Measurements from ENCODE around the gene FBXW8. TPM values are rescaled to one million over a fixed set of nuclear protein-coding genes. Genes with fewer than 3 reads are reported as not detected.

Gene FBXW8
- total RNA-seq, 1 experiment from 2014 or later, result 16.8 TPM

DNA sequence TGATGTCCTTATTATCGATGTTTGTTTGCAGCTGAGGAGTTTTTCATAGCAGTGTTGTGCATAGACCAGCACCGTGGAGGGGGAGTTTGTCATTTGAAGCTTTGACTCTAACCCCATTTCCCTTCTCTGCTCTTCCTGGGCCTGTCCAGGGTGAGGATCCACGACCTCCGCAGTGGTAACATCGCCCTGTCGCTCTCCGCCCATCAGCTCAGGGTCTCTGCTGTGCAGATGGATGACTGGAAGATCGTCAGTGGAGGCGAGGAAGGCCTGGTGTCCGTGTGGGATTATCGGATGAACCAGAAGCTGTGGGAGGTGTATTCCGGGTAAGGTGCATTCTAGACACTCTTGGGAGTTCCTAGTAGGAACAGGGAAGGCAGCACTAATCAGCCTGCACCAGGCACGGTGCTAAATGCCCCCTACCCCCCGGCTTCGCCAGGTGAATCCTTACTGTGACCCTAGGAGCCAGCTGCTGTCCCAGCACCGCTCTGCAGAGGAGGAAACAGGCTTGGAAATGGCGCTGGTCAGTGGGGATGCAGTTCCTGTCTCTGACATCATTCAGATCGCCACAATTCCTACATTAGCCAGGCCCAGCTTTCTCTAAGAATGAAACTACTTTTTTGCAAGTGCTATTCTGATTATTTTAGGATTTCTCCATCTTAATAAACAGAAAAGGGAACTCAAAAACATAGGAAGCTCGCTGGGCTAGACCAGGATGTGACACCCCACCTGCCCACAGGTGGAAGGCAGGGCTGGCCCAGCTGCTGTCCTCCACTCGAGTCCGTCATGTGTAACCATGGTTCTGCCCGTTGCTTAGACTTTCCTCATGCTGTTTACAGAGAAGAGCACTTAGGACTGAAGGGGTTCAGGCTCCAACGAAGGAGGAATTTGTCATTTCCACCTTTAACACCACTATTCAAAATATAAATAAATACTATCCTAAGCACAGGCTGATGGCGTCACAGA is 113.5 kb downstream of the FBXW8 start:
- DNase-seq (ENCODE audit: low spot score), result no peak

- no peak for DNase-seq (ENCODE audit: low spot score)
Observed at GRCh38 chr12:117024961-117025480, 114.3 kb downstream of the FBXW8 start.

DNA sequence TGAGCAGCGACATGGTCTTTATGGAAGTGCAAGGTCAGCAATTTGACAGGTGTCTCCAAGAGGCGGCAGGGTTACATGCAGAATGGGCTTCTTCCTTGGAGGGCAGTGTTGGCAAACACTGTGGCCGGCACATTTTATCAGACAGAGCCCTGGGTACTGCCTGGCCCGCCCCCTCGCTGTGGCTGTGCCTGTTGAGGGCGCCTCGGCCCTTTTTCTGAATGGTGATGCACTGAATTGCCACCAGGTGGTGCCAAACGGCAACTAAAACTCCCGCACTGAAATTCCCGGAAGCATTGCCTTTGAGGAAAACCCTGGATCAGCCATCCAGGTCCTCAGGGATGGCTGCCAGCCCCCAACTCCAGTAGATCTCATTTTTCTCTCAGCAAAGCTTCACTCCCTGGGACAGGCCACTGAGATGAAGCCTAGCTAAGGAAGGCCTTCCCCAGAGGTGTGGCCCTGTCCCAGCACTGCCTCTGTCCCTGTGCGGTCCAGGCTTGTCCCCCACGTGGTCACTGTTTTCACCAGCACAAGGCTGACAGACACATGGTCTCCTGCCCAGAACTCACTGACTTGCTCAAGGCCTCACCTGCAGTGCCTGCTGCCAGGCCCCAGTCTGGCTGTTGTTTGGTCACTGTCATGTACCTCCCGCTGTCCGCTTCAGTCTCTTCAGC is 114.9 kb downstream of the FBXW8 start:
- peak; percentile 61 for DNase-seq (ENCODE audit: low spot score)

- no peak for DNase-seq (ENCODE audit: low spot score)
Observed at GRCh38 chr12:117026343-117026742, 115.6 kb downstream of the FBXW8 start.

GRCh38 chr12:117026921-117027250 is 116.1 kb downstream of the FBXW8 start:
- no peak for DNase-seq (ENCODE audit: low spot score)

DNA sequence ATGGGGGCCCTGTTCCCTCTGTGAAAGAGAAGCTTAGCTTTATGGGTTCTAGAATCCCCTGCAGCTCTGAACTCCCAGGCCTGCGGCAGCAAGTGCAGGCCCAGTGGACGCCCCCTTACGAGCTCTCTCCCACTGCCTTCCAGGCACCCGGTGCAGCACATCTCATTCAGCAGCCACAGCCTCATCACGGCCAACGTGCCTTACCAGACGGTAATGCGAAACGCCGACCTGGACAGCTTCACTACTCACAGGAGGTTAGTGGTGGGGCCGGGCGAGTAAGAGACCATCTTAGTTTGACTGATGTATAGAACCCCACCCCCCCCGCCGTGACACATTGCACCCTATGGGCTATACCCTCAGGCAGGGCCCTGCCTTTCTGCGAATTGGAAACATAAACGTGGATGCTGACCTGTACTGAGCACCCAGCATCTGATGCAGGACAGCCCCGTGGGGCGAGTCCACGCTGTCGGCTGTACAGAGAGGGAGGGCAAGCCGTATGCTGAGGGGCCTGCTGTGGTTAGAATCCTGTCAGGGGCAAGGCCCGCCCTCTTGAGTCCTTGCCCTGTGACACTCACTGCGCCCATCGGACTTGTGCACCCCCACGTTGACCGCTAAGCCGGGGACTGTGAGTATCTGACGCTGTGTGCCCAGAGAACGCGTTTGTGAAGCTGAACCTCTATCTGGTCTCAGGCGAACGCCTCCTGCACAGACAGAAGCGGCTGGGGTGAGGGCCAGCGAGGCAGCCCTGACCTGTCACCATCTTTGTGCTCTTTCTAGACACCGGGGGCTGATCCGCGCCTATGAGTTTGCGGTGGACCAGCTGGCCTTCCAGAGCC is 116.7 kb downstream of the FBXW8 start:
- no peak for DNase-seq (ENCODE audit: low spot score)

DNA sequence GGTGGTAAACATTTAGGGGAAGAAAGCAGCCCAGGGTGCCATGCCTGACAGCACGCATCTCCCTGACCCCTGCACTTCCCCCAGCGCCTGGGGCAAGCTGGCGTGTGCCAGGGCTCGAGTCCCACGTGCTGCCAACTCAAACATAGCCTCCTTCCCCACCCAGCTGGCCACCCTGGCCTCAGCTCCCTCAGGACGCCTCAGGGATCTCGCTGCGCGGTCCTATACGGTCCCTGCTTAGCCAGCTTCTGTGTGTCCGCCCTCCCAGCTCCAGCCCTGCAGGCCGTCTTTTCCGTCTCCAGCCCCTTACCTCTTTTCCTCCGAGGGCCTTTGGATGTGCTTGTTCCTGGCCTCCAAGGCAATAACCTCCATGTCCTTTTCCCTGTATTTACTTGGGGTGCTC is 117.5 kb downstream of the FBXW8 start:
- no peak for DNase-seq (ENCODE audit: low spot score)

DNA sequence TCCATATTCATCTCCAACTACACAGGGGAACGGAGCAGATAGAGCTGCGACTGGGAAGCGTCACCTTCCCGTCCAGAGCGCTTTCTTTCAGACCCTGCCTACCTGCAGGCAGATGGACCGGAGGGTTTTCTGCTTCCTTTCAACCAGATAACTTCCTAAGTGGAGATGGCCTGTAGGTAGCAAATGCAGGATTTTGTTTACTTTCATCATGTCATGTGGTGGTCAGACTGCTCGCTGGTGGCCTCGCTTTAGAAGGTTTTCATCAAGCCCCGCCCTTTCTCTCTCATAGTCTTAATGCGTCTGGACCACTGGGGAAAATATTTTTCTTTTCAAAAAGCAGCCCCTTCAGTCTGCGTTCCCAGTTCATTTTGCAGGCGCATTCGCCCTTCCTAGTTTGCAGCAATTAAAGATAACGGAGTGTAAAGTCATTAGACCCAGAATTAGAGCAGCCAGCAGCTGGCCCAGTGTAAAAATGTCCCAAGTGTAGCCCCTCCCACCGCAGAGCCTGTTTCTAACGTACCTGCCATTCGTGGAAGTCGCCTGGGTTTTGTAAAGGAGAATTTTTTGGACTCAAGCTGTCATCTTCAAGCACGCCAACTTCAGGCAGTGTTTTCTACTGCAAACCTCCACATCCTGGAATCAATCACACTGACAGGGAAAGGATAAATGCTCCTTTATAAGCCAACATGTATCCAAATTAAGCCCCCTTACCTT is 119.6 kb downstream of the FBXW8 start:
- DNase-seq (ENCODE audit: low spot score), result no peak

DNA sequence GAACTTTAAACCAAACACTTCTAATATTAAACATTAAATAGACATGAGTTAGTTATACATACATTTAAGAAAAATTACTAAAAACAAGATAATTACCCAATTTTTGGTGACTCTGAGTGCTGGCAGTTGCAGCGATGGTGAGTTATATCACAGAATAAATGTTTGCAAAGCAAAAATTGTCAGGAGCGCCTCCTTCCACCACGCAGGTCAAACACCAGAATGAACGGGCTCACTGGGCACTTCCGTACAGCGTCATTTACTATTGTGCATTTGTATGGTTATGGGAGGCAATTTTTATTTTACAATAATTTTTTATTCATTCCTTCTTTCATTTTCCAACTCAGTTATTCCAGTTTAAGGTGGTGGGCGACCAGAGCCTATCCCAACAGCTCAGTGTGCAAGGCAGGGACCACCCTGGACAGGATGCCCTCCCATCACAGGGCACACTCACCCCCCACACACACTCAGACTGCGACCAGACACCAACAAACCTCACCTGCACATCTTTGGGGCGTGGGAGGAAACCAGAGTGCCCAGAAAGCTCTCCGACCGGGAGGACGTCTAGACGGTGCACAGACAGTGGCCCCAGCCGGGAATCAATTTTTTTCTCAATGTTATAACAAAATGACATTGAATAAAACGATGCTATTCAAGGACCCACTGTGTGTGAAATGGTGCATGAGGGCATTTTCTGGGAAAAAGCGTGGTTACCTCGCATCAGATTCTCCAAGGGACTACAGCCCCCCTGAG is 121.3 kb downstream of the FBXW8 start:
- DNase-seq (ENCODE audit: low spot score), result no peak

DNA sequence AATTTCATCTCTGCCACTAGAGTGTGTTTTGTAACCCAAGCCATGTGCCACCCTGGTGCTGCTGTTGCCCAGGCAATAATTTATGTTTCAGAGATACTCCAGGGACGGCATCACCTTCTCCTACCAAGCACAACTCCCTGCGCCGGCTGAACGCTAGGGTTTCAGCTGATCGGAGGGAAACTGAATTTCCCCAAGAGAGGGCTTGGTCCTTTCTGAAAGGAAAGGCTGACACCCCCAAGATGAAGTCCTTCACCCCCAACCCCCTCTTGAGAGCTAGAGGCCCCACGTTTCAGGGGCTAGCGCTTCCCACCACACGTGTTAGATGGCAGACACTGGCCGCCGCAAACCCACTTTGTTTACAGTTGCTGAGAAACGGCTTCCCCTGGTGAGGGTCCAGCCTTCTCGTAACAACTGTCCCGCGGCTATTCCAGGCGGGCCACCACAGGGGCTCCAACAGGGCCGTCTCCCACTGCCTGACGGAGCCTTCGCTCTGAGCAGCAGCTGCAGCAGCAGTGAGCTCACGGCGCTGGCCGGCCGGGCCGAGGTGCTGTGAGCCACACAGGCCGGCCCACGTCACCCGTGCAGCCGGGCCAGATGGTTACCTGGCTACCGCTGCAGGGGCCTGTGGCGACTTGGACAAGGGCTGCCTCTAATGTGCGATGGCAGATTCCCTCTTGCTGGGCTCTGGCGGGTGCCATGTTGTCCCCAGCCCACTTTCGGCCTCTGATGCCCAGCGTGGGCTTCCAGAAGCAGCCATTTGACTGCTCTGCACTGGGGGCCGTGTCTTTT is 122.0 kb downstream of the FBXW8 start:
- DNase-seq (ENCODE audit: low spot score), result no peak

GRCh38 chr12:117033382-117034221 is 122.9 kb downstream of the FBXW8 start:
- DNase-seq (ENCODE audit: low spot score), result no peak

DNA sequence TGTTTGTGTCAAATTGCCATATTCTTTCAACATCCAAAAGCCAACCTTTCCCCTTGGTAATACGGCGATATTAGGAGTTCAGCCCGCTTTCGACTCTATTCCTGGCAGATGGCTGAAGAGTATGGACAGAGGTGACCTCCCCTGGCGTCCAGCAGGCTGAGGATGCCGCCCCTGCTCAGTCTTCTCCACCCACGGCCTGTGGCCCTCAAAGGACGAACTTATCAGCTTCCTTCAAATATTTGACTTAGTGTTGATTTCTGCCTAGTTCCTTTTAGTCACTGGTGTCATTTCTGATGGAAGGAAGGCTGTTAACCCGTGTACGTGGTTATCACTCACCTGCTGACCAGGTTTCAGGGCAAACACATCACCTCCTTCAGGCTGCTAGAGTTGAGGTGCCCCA is 123.5 kb downstream of the FBXW8 start:
- DNase-seq (ENCODE audit: low spot score), result no peak

DNA sequence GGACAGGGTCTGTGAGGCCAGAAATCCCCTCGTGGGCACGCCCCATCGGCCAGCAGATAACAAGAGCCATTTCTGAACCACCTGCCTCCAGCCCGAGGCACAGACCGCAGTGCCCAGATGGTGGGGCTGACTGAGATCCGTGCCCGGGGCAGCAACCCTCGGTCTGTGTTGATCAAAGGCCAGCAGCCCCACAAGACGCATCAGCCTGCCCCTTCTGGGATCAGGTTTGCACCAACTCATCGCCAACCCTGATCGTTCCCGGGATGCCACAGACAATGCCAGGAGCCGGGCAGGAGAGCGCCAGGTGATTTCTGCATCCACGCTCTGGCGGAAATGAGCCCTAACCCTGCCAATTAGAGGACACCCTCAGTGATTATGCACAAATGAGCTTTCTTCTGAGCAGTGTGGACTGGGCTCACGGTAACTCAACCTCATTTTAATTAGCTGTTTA is 124.0 kb downstream of the FBXW8 start:
- DNase-seq (ENCODE audit: low spot score), result no peak

DNA sequence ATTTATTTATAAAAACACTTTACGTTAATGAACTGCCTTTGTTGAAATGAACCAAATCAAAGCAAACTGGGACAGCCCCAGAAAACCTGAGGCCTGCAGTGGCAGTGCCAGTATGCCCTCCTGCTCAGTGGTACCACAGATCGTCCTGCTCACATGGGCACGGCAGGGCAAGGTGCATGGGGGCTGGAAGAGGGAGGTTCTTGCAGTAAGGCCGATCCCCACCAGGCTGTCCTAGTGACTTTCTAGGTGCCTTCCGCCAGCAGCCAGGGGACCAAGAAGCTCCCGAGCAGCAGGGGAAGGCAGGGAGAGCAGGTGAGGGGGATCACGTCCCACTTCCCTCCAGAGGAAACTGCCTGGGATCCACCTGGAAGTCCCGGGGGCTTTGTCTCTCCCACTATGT is 124.5 kb downstream of the FBXW8 start:
- DNase-seq (ENCODE audit: low spot score), result no peak

- DNase-seq (ENCODE audit: low spot score), result no peak
Observed at GRCh38 chr12:117036046-117036445, 125.3 kb downstream of the FBXW8 start.

DNA sequence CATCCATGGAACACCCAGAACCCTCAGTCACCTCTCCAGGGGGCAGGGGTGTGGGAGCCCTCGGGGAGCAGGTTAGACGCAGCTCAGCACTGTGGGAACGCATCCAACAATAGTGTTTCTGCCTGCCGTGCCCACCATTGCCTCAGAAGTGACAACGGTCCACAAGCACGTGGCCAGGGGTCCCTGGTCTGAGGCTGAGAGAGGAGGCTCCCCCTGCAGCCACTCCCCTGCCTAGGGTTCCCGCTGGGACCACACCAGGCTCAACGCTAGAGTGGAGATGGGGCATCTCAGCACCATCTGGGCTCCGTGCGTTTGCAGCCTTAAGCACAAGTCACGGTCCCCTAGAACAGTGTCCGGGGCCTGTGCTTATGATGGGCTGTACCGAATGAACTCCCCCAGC is 125.8 kb downstream of the FBXW8 start:
- DNase-seq (ENCODE audit: low spot score), result no peak

GRCh38 chr12:117037289-117038022 is 126.7 kb downstream of the FBXW8 start:
- no peak for DNase-seq (ENCODE audit: low spot score)

DNA sequence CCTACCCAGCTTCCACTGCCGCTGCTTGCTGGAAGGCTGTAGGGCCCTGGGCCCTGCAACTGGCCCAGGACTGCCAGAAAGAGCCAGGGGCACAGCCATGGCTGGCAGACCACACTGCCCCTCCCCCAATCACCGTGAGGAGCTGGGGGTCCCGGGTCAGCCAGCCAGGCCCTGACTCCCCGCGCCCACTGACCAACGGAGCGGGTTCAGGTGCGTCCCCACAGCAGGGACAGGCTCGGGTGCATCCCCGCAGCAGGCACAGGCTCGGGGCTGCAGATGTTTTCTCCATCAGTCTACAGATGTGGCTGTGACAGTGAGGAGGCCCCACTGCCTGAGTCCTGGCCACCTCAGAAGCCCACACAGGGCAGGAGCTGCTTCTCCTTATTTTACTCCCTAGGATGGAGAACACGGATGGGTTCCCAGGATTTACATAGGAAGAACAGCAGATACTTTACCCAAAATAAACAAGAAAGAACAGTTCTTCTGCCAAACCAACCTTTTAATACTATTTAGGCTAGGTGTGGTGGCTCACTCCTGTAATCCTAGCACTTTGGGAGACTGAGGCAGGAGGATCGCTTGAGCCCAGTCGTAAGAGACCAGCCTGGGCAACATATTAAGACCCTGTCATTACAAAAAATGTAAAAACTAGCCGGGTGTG is 127.4 kb downstream of the FBXW8 start:
- no peak for DNase-seq (ENCODE audit: low spot score)
